Activated CD8-positive, alpha-beta memory T cell treated with anti-CD3 and anti-CD28 coated beads, Interleukin-2, amount 10 ng/mL, durations not matched to agents 7 days and 5 days (primary cell): ENCODE measurements around the gene RIT1. TPM values are rescaled to one million over a fixed set of nuclear protein-coding genes. Genes with fewer than 3 reads are reported as not detected.

Source experiments
- ATAC-seq: fragments of 150-1000 bp; cut with Tn5 transposase; one replicate; pipeline ENCODE4 v1.10.0; 2021; ENCODE audit warnings: moderate library complexity
- CTCF ChIA-PET: fragments of 350-600 bp; sonication (Branson Sonifier 250); formaldehyde crosslinking; loops from one replicate; lab custom pipeline; 2021; ENCODE audit warnings: antibody characterized with exemption; lab: Charles Lee
- DNase-seq: peaks from one replicate; pipeline ENCODE4 v3.0.0-alpha.2; 2020
- H3K27ac Mint-ChIP-seq: one replicate; pipeline ENCODE4 v1.8.0; 2021; ENCODE audit warnings: mild to moderate bottlenecking, mixed read lengths
- H3K27me3 Mint-ChIP-seq: one replicate; pipeline ENCODE4 v1.8.0; 2021; ENCODE audit warnings: mixed read lengths
- H3K36me3 Mint-ChIP-seq: one replicate; pipeline ENCODE4 v1.8.0; 2021; ENCODE audit warnings: mild to moderate bottlenecking, mixed read lengths
- H3K4me1 Mint-ChIP-seq: one replicate; pipeline ENCODE4 v1.8.0; 2021; ENCODE audit warnings: mixed read lengths
- H3K4me3 Mint-ChIP-seq: one replicate; pipeline ENCODE4 v1.8.0; 2021; ENCODE audit warnings: mild to moderate bottlenecking, moderate library complexity, mixed read lengths
- H3K9me3 Mint-ChIP-seq: one replicate; pipeline ENCODE4 v1.8.0; 2022; ENCODE audit warnings: low read depth, mixed read lengths
- total RNA-seq, 2 experiments: library from RNA; stranded (reverse); gene quantifications; one replicate each; pipeline ENCODE4 v1.2.3, GENCODE V29; 2021

RIT1 gene
- total RNA-seq, 2 experiments from 2014 or later = 24.0 to 24.7 TPM

DNA sequence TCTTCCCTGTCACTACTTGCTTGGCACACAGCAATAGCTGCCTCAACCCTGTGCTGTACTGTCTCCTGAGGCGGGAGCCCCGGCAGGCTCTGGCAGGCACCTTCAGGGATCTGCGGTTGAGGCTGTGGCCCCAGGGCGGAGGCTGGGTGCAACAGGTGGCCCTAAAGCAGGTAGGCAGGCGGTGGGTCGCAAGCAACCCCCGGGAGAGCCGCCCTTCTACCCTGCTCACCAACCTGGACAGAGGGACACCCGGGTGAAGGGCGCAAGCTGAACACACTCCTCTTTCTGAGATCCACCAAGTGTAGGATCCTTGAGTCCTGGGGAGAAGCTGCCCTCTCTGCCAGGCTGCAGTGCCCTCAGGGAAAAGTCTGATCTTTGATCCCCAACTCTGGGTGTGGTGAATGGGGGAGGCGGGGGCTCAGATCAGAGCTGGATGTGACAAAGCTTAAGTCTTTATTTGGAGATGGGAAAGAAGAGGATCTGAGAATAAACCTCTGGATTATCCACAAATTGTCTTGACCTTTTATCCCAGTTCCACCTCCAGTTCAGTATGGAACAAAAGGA is 31.5 kb upstream of the RIT1 start:
- H3K9me3 Mint-ChIP-seq = no peaks in the 10 kb centered on the region
- no peak for ATAC-seq
- H3K27ac Mint-ChIP-seq = no peak overlapping the region
- H3K4me1 Mint-ChIP-seq = peaks cover 65% of the 10 kb centered on the region
- no peak overlapping the region for H3K4me3 Mint-ChIP-seq
- DNase-seq = no peak
- no peaks in the 10 kb centered on the region for H3K27me3 Mint-ChIP-seq
- CTCF ChIA-PET = interaction anchor here (4.4 to 4.8 kb wide), 2 partner anchors 35 to 46 kb away, joined by 35 read pairs; partner anchors contain the start of gene ARHGEF2
- peaks cover 16% of the 10 kb centered on the region for H3K36me3 Mint-ChIP-seq

GRCh38 chr1:155941845-155942531 is 30.8 kb upstream of the RIT1 start:
- H3K36me3 Mint-ChIP-seq = peaks cover 10% of the 10 kb centered on the region
- DNase-seq = no peak
- H3K27ac Mint-ChIP-seq = peak overlapping the region; percentile 20
- ATAC-seq = no peak
- peaks cover 60% of the 10 kb centered on the region for H3K4me1 Mint-ChIP-seq
- H3K27me3 Mint-ChIP-seq = no peaks in the 10 kb centered on the region
- no peaks in the 10 kb centered on the region for H3K9me3 Mint-ChIP-seq
- no peak overlapping the region for H3K4me3 Mint-ChIP-seq
- CTCF ChIA-PET = interaction anchor here (4.8 to 5.7 kb wide), 2 partner anchors 47 to 49 kb away, joined by 35 to 119 read pairs; no protein-coding TSS in a partner anchor

DNA sequence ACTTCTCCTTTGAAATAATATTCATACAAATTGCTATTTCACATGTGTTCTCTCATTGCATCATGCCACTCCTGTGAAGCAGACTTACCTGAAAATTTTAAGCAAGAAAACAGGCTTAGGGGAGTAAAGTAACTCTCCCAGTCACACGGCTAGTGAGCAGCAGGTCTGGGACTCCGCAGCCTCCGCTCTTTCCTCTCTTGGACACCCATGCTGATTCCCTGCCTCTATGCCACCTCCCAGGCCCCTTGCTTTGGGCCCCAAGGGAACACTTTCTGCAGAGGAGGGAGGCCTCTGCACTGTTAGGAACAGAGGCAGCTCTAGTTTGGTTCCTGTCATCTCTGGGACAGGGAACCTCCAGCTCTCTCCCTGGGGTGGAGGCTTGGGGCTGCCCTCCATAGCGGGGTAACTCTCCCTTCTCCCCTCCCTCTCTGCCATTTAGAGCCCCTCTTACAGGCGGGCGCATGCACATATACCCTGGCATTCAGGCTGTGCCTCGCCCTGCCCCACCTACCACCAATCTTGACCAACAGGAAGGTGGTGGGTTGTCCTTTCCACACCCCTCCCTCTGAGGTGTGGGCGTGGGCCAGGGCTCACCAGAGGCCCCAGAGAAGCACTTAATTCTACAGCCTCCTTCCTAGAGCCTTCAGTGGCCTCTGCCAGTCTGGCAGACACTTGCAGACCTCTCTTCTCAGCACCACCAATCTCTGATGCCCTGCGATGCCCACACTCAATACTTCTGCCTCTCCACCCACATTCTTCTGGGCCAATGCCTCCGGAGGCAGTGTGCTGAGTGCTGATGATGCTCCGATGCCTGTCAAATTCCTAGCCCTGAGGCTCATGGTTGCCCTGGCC is 30.1 kb upstream of the RIT1 start, which contains the start of gene RXFP4:
RXFP4 (plus strand) TSS at position 646 of the 852 bp plus-strand sequence; CDS start at position 718, 72 bp downstream.
- H3K4me3 Mint-ChIP-seq = no peak within 1 kb of the TSS
- no peaks in the 10 kb centered on the region for H3K27me3 Mint-ChIP-seq
- DNase-seq = no peak
- peak; percentile 6 for ATAC-seq
- CTCF ChIA-PET = interaction anchor here (0.9 to 5.7 kb wide), 8 partner anchors 10 to 125 kb away, joined by 3 to 119 read pairs (median 6); partner anchors contain the start of gene ARHGEF2
- no peaks in the 10 kb centered on the region for H3K9me3 Mint-ChIP-seq
- peak within 1 kb of the TSS; percentile 81 for H3K27ac Mint-ChIP-seq
- H3K36me3 Mint-ChIP-seq = peaks cover 3% of the 10 kb centered on the region
- peaks cover 52% of the 10 kb centered on the region for H3K4me1 Mint-ChIP-seq

- Mint-ChIP-seq H3K9me3 (no peaks in the 10 kb centered on the region), H3K4me3 (no peak overlapping the region), H3K27me3 (no peaks in the 10 kb centered on the region), H3K4me1 (peaks cover 51% of the 10 kb centered on the region), H3K27ac (peak overlapping the region; percentile 81), H3K36me3 (no peaks in the 10 kb centered on the region)
- DNase-seq (no peak), ATAC-seq (peak; percentile 20)
- CTCF ChIA-PET = interaction anchor here (0.9 to 5.7 kb wide), 9 partner anchors 9 to 126 kb away, joined by 3 to 119 read pairs (median 7); partner anchors contain the start of gene ARHGEF2
These were observed 29.4 kb upstream of the RIT1 start for GRCh38 chr1:155940482-155940992.

DNA sequence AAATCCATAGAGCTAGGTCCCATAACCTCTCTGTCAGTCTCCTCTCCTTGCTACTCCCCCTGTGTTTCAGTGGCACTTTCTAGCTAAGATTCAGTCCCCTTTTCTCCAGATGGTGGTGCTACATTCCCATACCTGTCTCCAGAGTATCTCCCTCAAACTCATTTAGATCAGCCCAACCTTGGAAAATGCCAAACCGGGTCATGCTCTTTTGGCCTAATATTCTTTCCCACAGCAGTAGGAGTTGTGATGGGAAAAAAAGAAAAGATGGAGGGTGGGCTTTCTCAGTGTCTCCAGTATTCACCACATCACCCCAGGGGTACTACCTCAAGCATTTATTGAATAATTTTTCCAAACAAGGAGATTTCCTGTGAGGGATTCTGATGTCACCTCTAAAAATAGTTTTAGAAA is 27.1 kb upstream of the RIT1 start:
- no peak for ATAC-seq
- H3K4me1 Mint-ChIP-seq = peaks cover 41% of the 10 kb centered on the region
- no peaks in the 10 kb centered on the region for H3K36me3 Mint-ChIP-seq
- H3K9me3 Mint-ChIP-seq = no peaks in the 10 kb centered on the region
- no peak overlapping the region for H3K4me3 Mint-ChIP-seq
- no peak overlapping the region for H3K27ac Mint-ChIP-seq
- CTCF ChIA-PET = interaction anchor here (0.6 to 5.7 kb wide), 30 partner anchors 8 to 365 kb away, joined by 3 to 119 read pairs (median 4); partner anchors contain the start of genes ARHGEF2, SSR2 and SYT11
- H3K27me3 Mint-ChIP-seq = no peaks in the 10 kb centered on the region
- DNase-seq = peak; percentile 63

DNA sequence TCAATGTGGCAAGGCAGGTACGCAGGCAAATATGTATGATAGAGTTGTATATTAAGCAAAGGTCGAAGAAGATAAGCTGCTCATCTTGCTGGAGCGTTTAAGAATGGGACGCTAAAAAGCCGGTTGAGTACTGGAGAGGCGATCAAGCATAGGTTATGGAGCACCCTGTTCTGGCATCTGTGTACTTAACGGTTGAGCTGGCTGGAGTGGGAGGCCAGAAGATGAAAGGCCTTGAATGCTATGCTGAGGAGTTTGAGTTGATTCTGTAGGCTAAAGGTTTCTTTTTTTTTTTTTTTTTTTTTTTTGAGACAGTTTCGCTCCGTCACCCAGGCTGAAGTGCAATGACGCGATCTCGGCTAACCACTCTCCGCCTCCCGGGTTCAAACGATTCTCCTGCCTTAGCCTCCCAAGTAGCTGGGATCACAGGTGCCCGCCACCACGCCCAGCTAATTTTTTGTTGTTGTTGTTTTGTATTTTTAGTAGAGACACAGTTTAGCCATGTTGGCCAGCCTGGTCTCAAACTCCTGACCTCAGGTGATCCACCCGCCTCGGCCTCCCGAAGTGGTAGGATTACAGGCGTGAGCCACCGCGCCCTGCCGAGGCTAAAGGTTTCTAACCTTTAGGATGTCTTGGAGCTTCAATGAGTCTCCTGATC is 23.9 kb upstream of the RIT1 start:
- peaks cover 44% of the 10 kb centered on the region for H3K4me1 Mint-ChIP-seq
- no peak overlapping the region for H3K27ac Mint-ChIP-seq
- H3K36me3 Mint-ChIP-seq = peaks cover 25% of the 10 kb centered on the region
- ATAC-seq (no peak), DNase-seq (no peak)
- H3K9me3 Mint-ChIP-seq = no peaks in the 10 kb centered on the region
- H3K4me3 Mint-ChIP-seq = no peak overlapping the region
- H3K27me3 Mint-ChIP-seq = no peaks in the 10 kb centered on the region
- CTCF ChIA-PET = interaction anchor here (1.8 to 4.5 kb wide), 8 partner anchors 10 to 131 kb away, joined by 7 to 56 read pairs (median 16); partner anchors contain the start of gene ARHGEF2

GRCh38 chr1:155934097-155934935 is 23.2 kb upstream of the RIT1 start, which contains the start of gene KHDC4:
KHDC4 (minus strand) TSS chr1:155934413; CDS start chr1:155934373, 40 bp downstream.
- Mint-ChIP-seq H3K4me1 (peaks cover 45% of the 10 kb centered on the region), H3K27ac (no peak within 1 kb of the TSS), H3K4me3 (no peak within 1 kb of the TSS), H3K9me3 (no peaks in the 10 kb centered on the region), H3K36me3 (peaks cover 28% of the 10 kb centered on the region), H3K27me3 (no peaks in the 10 kb centered on the region)
- CTCF ChIA-PET = interaction anchor here (0.9 to 4.5 kb wide), 10 partner anchors 11 to 132 kb away, joined by 3 to 56 read pairs (median 15); partner anchors contain the start of gene ARHGEF2
- ATAC-seq (peak; percentile 96), DNase-seq (peak; percentile 98)

DNA sequence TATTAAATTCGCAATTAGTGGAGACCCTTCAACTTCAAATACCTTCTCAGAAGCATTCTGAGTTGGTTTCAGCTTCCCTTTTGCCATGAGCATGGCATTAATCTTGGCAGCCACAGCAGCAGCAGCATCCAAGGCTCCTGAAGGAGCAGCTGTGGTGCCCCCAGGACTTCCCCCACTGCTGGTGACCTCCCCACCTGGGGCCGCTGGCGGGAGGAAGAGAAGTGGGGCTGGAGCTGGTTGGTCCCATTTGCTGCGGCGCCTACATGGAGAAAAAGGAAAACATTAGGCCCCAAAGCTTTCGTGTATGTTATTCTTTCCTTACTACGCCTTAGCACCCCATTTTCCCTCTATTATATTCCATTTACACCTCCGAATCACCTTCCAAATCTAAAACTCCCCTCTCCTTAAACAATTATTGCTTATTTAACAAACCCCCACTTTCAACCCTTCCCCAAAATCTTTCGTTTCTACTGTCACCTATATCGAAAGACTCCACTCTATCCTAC is 22.5 kb upstream of the RIT1 start:
- DNase-seq (no peak), ATAC-seq (no peak)
- Mint-ChIP-seq H3K4me1 (peaks cover 48% of the 10 kb centered on the region), H3K36me3 (peaks cover 33% of the 10 kb centered on the region), H3K4me3 (no peak overlapping the region), H3K27me3 (no peaks in the 10 kb centered on the region), H3K9me3 (no peaks in the 10 kb centered on the region), H3K27ac (no peak overlapping the region)
- CTCF ChIA-PET = interaction anchor here (0.8 to 4.5 kb wide), 11 partner anchors 12 to 133 kb away, joined by 3 to 56 read pairs (median 14); partner anchors contain the start of gene ARHGEF2

DNA sequence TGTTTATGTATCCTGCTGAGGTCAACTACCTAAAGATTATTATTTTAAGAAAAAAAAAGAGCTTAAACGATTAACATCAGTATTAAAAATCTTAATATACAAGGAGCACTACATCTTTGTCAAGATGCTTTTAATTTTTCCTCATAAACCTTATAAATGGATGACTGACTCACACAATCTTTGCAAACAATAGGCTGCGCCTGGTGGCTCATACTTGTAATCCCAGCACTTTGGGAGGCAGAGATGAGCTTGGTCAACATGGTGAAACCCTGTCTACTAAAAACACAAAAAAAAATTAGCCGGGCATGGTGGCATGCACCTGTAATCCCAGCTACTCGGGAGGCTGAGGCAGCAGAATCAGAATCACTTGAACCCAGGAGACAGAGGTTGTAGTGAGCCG is 21.3 kb upstream of the RIT1 start:
- Mint-ChIP-seq H3K9me3 (no peaks in the 10 kb centered on the region), H3K36me3 (peaks cover 39% of the 10 kb centered on the region), H3K4me1 (peaks cover 46% of the 10 kb centered on the region), H3K27ac (peak overlapping the region; percentile 49), H3K4me3 (peak overlapping the region; percentile 58), H3K27me3 (no peaks in the 10 kb centered on the region)
- CTCF ChIA-PET = interaction anchor here (0.8 to 4.5 kb wide), 10 partner anchors 8 to 140 kb away, joined by 3 to 56 read pairs (median 11); partner anchors contain the start of gene ARHGEF2
- DNase-seq = no peak
- ATAC-seq = no peak

GRCh38 chr1:155932081-155932480 is 20.9 kb upstream of the RIT1 start:
- no peak for DNase-seq
- no peak for ATAC-seq
- CTCF ChIA-PET = interaction anchor here (0.8 to 4.5 kb wide), 8 partner anchors 8 to 73 kb away, joined by 3 to 56 read pairs (median 11); partner anchors contain the start of gene ARHGEF2
- Mint-ChIP-seq H3K4me3 (peak overlapping the region; percentile 58), H3K27ac (peak overlapping the region; percentile 48), H3K9me3 (no peaks in the 10 kb centered on the region), H3K36me3 (peaks cover 42% of the 10 kb centered on the region), H3K27me3 (no peaks in the 10 kb centered on the region), H3K4me1 (peaks cover 46% of the 10 kb centered on the region)

- peak overlapping the region; percentile 58 for H3K4me3 Mint-ChIP-seq
- H3K4me1 Mint-ChIP-seq = peaks cover 49% of the 10 kb centered on the region
- DNase-seq (no peak), ATAC-seq (no peak)
- no peaks in the 10 kb centered on the region for H3K27me3 Mint-ChIP-seq
- H3K36me3 Mint-ChIP-seq = peaks cover 48% of the 10 kb centered on the region
- peak overlapping the region; percentile 61 for H3K27ac Mint-ChIP-seq
- no peaks in the 10 kb centered on the region for H3K9me3 Mint-ChIP-seq
- CTCF ChIA-PET = interaction anchor here (0.7 to 4.5 kb wide), 8 partner anchors 9 to 74 kb away, joined by 3 to 56 read pairs (median 6); partner anchors contain the start of gene ARHGEF2
These were observed 20.3 kb upstream of the RIT1 start for GRCh38 chr1:155931332-155932038.
